Mucosa of rectum (tissue), 2 donors: Measurements from ENCODE around the gene TNP2.

Experiments used
- H3K27ac ChIP-seq, 2 donors: one replicate each; pipeline ENCODE4 v1.7.0; 2013; ENCODE audit warnings: inconsistent platforms in 2 of 2, low read depth in 2 of 2, low read length in 2 of 2
- H3K27me3 ChIP-seq, 2 donors: one replicate each; pipeline ENCODE4 v1.7.0; 2013; ENCODE audit warnings: low read length in 2 of 2; ENCODE audit not compliant: control insufficient read depth in 2 of 2, insufficient read depth in 2 of 2
- H3K36me3 ChIP-seq, 2 donors: one replicate each; pipeline ENCODE4 v1.7.0; 2013; ENCODE audit warnings: low read length in 2 of 2; ENCODE audit not compliant: control insufficient read depth in 2 of 2, insufficient read depth in 2 of 2
- H3K4me1 ChIP-seq, 2 donors: one replicate each; pipeline ENCODE4 v1.7.0; 2013; ENCODE audit warnings: low read length in 2 of 2, mild to moderate bottlenecking in 1 of 2; ENCODE audit not compliant: control insufficient read depth in 2 of 2, insufficient read depth in 2 of 2
- H3K4me3 ChIP-seq, 2 donors: one replicate each; pipeline ENCODE4 v1.7.0; 2013; ENCODE audit warnings: low read length in 2 of 2
- H3K9ac ChIP-seq, 2 donors: one replicate each; pipeline ENCODE4 v1.7.0; 2013; ENCODE audit warnings: low read length in 2 of 2, low read depth in 1 of 2, mild to moderate bottlenecking in 1 of 2
- H3K9me3 ChIP-seq, 2 donors: one replicate each; pipeline ENCODE4 v1.7.0; 2013; ENCODE audit warnings: low read length in 2 of 2; ENCODE audit not compliant: control insufficient read depth in 2 of 2
- donor health status: healthy.
- donor health status: Normal muscosa, but diverticular disease.

TNP2 gene

GRCh38 chr16:11263737-11264136, 5.4 kb downstream of the TNP2 start:
- Histone ChIP-seq H3K9me3 (no peaks in the 10 kb centered on the region), H3K27me3 (no peaks in the 10 kb centered on the region), H3K4me1 (peaks cover 31 to 37% of the 10 kb centered on the region in 2 donors), H3K9ac (no peak overlapping the region), H3K4me3 (no peak overlapping the region), H3K36me3 (no peaks in the 10 kb centered on the region), H3K27ac (peak overlapping the region; percentile 28 to 56)

- no peaks in the 10 kb centered on the region for H3K9me3 ChIP-seq
- H3K27me3 ChIP-seq = no peaks in the 10 kb centered on the region
- H3K4me3 ChIP-seq = no peak overlapping the region
- H3K27ac ChIP-seq = peak overlapping the region in 1 of 2 donors; percentile 1
- no peak overlapping the region for H3K9ac ChIP-seq
- no peaks in the 10 kb centered on the region for H3K36me3 ChIP-seq
- H3K4me1 ChIP-seq = peaks cover 35 to 38% of the 10 kb centered on the region in 2 donors
Observed at GRCh38 chr16:11262915-11263314, 6.2 kb downstream of the TNP2 start.

GRCh38 chr16:11260596-11260966, 8.5 kb downstream of the TNP2 start:
- no peak overlapping the region for H3K27ac ChIP-seq
- no peaks in the 10 kb centered on the region for H3K9me3 ChIP-seq
- H3K4me3 ChIP-seq = no peak overlapping the region
- H3K4me1 ChIP-seq = peaks cover 45 to 49% of the 10 kb centered on the region in 2 donors
- no peak overlapping the region for H3K9ac ChIP-seq
- no peaks in the 10 kb centered on the region for H3K27me3 ChIP-seq
- no peaks in the 10 kb centered on the region for H3K36me3 ChIP-seq

- Histone ChIP-seq H3K9ac (peak overlapping the region in 1 of 2 donors; percentile 64), H3K27ac (no peak overlapping the region), H3K4me3 (no peak overlapping the region), H3K9me3 (no peaks in the 10 kb centered on the region), H3K27me3 (no peaks in the 10 kb centered on the region), H3K36me3 (no peaks in the 10 kb centered on the region), H3K4me1 (peaks cover 42 to 47% of the 10 kb centered on the region in 2 donors)
Observed at GRCh38 chr16:11259655-11260595, 9.2 kb downstream of the TNP2 start.

- Histone ChIP-seq H3K27ac (peak overlapping the region; percentile 49 to 52), H3K36me3 (no peaks in the 10 kb centered on the region), H3K4me3 (peak overlapping the region; percentile 20 to 63), H3K27me3 (no peaks in the 10 kb centered on the region), H3K9ac (peak overlapping the region in 1 of 2 donors; percentile 64), H3K9me3 (no peaks in the 10 kb centered on the region), H3K4me1 (peaks cover 36 to 45% of the 10 kb centered on the region in 2 donors)
Observed at GRCh38 chr16:11258553-11259492, 10.3 kb downstream of the TNP2 start.

GRCh38 chr16:11257131-11257938, 11.8 kb downstream of the TNP2 start:
- Histone ChIP-seq H3K9me3 (no peaks in the 10 kb centered on the region), H3K4me1 (peaks cover 31 to 35% of the 10 kb centered on the region in 2 donors), H3K9ac (peak overlapping the region; percentile 88 to 93), H3K27ac (peak overlapping the region; percentile 98), H3K36me3 (peaks cover 0 to 1% of the 10 kb centered on the region in 2 donors), H3K4me3 (peak overlapping the region; percentile 81 to 97), H3K27me3 (no peaks in the 10 kb centered on the region)

GRCh38 chr16:11256661-11257130, 12.4 kb downstream of the TNP2 start:
- Histone ChIP-seq H3K4me1 (peaks cover 31 to 35% of the 10 kb centered on the region in 2 donors), H3K27me3 (no peaks in the 10 kb centered on the region), H3K4me3 (peak overlapping the region; percentile 81 to 97), H3K9ac (peak overlapping the region; percentile 88 to 93), H3K9me3 (no peaks in the 10 kb centered on the region), H3K36me3 (peaks cover 0 to 1% of the 10 kb centered on the region in 2 donors), H3K27ac (peak overlapping the region; percentile 98)

GRCh38 chr16:11255737-11256660, 13.1 kb downstream of the TNP2 start, which contains the start of gene SOCS1:
SOCS1 (minus strand) TSS chr16:11256204; CDS start chr16:11255478, 726 bp downstream.
- H3K4me3 ChIP-seq = peak within 1 kb of the TSS; percentile 81 to 97
- peak within 1 kb of the TSS; percentile 98 for H3K27ac ChIP-seq
- peaks cover 31 to 35% of the 10 kb centered on the region in 2 donors for H3K4me1 ChIP-seq
- peak within 1 kb of the TSS; percentile 88 to 93 for H3K9ac ChIP-seq
- no peaks in the 10 kb centered on the region for H3K27me3 ChIP-seq
- H3K36me3 ChIP-seq = peaks cover 0 to 1% of the 10 kb centered on the region in 2 donors
- no peaks in the 10 kb centered on the region for H3K9me3 ChIP-seq
